Fibroblast of skin of right biceps (primary cell): ENCODE results near the gene CEP250.
A peak's percentile ranks its signal among the peaks of the same experiment; 100 is the strongest.

Experiments used
- DNase-seq: peaks from one replicate; pipeline ENCODE4 v3.0.0-alpha.2; 2013

Gene CEP250

GRCh38 chr20:35458388-35458787 lies 3.0 kb downstream of the CEP250 start:
- no peak for DNase-seq

- DNase-seq = no peak
Measured at GRCh38 chr20:35461620-35462019, 6.2 kb downstream of the CEP250 start.

GRCh38 chr20:35462351-35462750 lies 7.0 kb downstream of the CEP250 start:
- DNase-seq = no peak

- peak; percentile 56 for DNase-seq
Measured at GRCh38 chr20:35463455-35464300, 8.3 kb downstream of the CEP250 start.

GRCh38 chr20:35465976-35466375 lies 10.6 kb downstream of the CEP250 start:
- DNase-seq = no peak

- no peak for DNase-seq
Measured at GRCh38 chr20:35466856-35467255, 11.5 kb downstream of the CEP250 start.

- peak; percentile 48 for DNase-seq
Measured at GRCh38 chr20:35467339-35468224, 12.2 kb downstream of the CEP250 start.

GRCh38 chr20:35468671-35469334 lies 13.4 kb downstream of the CEP250 start:
- DNase-seq = no peak

- DNase-seq = no peak
Measured at GRCh38 chr20:35472209-35472608, 16.8 kb downstream of the CEP250 start.

GRCh38 chr20:35473684-35474083 lies 18.3 kb downstream of the CEP250 start:
- no peak for DNase-seq

- no peak for DNase-seq
Measured at GRCh38 chr20:35474303-35474871, 19.0 kb downstream of the CEP250 start.

- DNase-seq = no peak
Measured at GRCh38 chr20:35476288-35476687, 20.9 kb downstream of the CEP250 start.

GRCh38 chr20:35478804-35479472 lies 23.5 kb downstream of the CEP250 start:
- no peak for DNase-seq

- DNase-seq = no peak
Measured at GRCh38 chr20:35479798-35480197, 24.4 kb downstream of the CEP250 start.

GRCh38 chr20:35487479-35487878 lies 32.1 kb downstream of the CEP250 start:
- no peak for DNase-seq

GRCh38 chr20:35489717-35490116 lies 34.3 kb downstream of the CEP250 start:
- DNase-seq = no peak

GRCh38 chr20:35490736-35491181 lies 35.4 kb downstream of the CEP250 start:
- no peak for DNase-seq

- peak; percentile 20 for DNase-seq
Measured at GRCh38 chr20:35491823-35492222, 36.4 kb downstream of the CEP250 start.

GRCh38 chr20:35492352-35492751 lies 37.0 kb downstream of the CEP250 start:
- no peak for DNase-seq

- DNase-seq = no peak
Measured at GRCh38 chr20:35496481-35496880, 41.1 kb downstream of the CEP250 start.

- no peak for DNase-seq
Measured at GRCh38 chr20:35497320-35497719, 41.9 kb downstream of the CEP250 start.

- DNase-seq = peak; percentile 34
Measured at GRCh38 chr20:35497780-35498189, 42.4 kb downstream of the CEP250 start.
